Ascending aorta (tissue), 2 donors: ENCODE measurements around the gene MSH5. TPM values are rescaled to one million over a fixed set of nuclear protein-coding genes. Genes with fewer than 3 reads are reported as not detected.
A peak's percentile ranks its signal among the peaks of the same experiment; 100 is the strongest.

Experiments
- DNase-seq, 2 donors: peaks; one replicate each; pipeline ENCODE4 v3.0.0-alpha.2; 2019; ENCODE audit warnings: low spot score in 2 of 2
- H3K27ac ChIP-seq, 2 donors: fragments of 200-600 bp; sonication (generic); one replicate each; pipeline ENCODE4 v1.5.1; 2016 to 2017; ENCODE audit warnings: mild to moderate bottlenecking in 1 of 2
- H3K27me3 ChIP-seq: fragments of 200-600 bp; sonication (generic); one replicate; pipeline ENCODE4 v1.5.1; 2017
- H3K36me3 ChIP-seq, 2 donors: fragments of 200-600 bp; sonication (generic); one replicate each; pipeline ENCODE4 v1.5.1; 2016
- H3K4me1 ChIP-seq, 2 donors: fragments of 200-600 bp; sonication (generic); one replicate each; pipeline ENCODE4 v1.5.1; 2016 to 2017; ENCODE audit warnings: mild to moderate bottlenecking in 1 of 2
- H3K4me3 ChIP-seq, 2 donors: fragments of 200-600 bp; sonication (generic); one replicate each; pipeline ENCODE4 v1.5.1; 2016 to 2017; ENCODE audit warnings: mild to moderate bottlenecking in 1 of 2
- H3K9me3 ChIP-seq, 2 donors: fragments of 200-600 bp; sonication (generic); one replicate each; pipeline ENCODE4 v1.5.1; 2016
- CTCF ChIP-seq, 3 experiments: fragments of 200-600 bp in 2 of 3; fragments of 450-650 bp in 1 of 3; sonication (generic) in 2 of 3; IDR thresholded peaks; one replicate each; pipeline ENCODE4 v1.5.1; 2016 to 2019; ENCODE audit warnings: antibody characterized with exemption in 3 of 3, mild to moderate bottlenecking in 1 of 3, moderate library complexity in 1 of 3
- intact Hi-C: fragments of 100-400 bp; cut with DNase I; formaldehyde crosslinking; loops from one replicate; pipeline ENCODE4 v1.15.1; 2023
- total RNA-seq: library from RNA; depleted of rRNA; stranded (reverse); fragments of >200 nt; gene quantifications from one replicate; pipeline ENCODE4 v1.1.0, GENCODE V29; 2016

MSH5 gene
- total RNA-seq, 1 donor from 2014 or later, result 17.7 TPM

- peak in 1 of 3 experiments; percentile 68 for TF ChIP-seq CTCF (IDR thresholded peaks at IDR 0.05)
- H3K4me3 ChIP-seq, result peak overlapping the region; percentile 69 to 96
- H3K9me3 ChIP-seq, result no peaks in the 10 kb centered on the region
- H3K27me3 ChIP-seq, result no peaks in the 10 kb centered on the region
- intact Hi-C loops, result loop anchor here (1.0 to 2.0 kb wide), 6 partner anchors 10 to 216 kb away; partner anchors contain the start of genes ABHD16A, CSNK2B, LY6G5C and VARS1
- DNase-seq, result peak; percentile 83 to 96
- peak overlapping the region; percentile 95 to 99 for H3K27ac ChIP-seq
- peaks cover 52 to 58% of the 10 kb centered on the region in 2 donors for H3K36me3 ChIP-seq
- H3K4me1 ChIP-seq, result peaks cover 22 to 31% of the 10 kb centered on the region in 2 donors
Observed at GRCh38 chr6:31729515-31729978, 10.3 kb upstream of the MSH5 start.

DNA sequence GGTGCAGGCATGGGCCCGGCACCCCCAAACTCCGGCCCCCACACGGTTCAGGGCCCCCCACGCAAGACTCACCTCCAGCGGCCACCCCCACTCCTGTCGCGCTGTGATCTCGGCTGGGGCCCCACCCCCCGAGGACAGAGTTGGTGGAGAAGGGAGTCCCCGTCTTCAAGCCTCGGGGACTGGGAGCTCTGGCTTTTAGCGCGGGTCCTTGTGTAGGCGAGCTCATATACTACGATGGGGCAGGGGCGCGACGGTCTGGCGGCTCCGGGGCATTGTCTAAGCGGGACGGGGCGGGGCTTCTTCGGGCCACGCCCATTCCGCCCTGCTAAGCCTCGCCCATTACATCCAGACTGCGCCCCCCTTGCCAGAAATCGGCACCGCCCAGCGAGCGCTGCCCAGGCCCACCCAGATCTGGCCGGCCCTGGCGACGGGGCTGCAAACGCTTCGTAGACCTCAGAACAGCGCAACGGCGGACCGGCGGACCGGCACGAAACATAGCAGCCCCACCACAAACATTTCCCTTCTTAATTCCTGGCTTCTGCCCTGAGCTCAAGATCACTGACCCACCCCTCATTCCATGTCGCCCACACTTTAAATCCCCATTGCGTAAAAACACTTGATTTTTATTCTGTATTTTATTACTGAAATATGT, 9.7 kb upstream of the MSH5 start:
- Histone ChIP-seq H3K27ac (peak overlapping the region; percentile 95 to 99), H3K4me3 (peak overlapping the region; percentile 69 to 96), H3K27me3 (no peaks in the 10 kb centered on the region), H3K9me3 (no peaks in the 10 kb centered on the region), H3K4me1 (peaks cover 22 to 32% of the 10 kb centered on the region in 2 donors), H3K36me3 (peaks cover 52 to 58% of the 10 kb centered on the region in 2 donors)
- DNase-seq, result peak; percentile 65 to 94
- intact Hi-C loops, result loop anchor here (1.0 to 10.0 kb wide), 8 partner anchors 9 to 425 kb away; partner anchors contain the start of genes ABHD16A, ATP6V1G2, CSNK2B and LY6G5C
- peak in 1 of 3 experiments; percentile 15 for TF ChIP-seq CTCF (IDR thresholded peaks at IDR 0.05)

DNA sequence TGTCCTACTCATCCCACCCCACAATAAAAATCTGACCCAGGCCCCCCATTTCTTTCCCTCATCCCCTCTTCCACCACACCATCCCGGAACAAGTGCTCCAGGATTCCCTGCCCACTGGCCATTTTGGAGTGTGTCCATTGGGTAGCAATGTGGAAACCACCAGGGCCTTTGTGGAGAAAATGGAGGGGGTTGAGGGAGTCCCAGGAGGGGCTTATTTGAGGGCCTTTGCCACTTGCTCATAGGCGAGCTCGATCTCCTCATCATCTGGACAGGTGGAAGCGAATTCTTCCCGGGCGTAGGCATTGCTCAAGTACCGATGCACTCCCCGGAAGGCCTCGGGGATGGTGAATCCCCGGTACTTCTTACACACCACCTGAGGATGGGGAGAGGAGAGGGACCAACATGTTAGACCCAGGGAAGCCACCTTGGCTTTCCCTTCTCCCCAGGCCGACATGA, 9.1 kb upstream of the MSH5 start:
- no peak for DNase-seq
- no peaks in the 10 kb centered on the region for H3K27me3 ChIP-seq
- H3K9me3 ChIP-seq, result no peaks in the 10 kb centered on the region
- peaks cover 22 to 32% of the 10 kb centered on the region in 2 donors for H3K4me1 ChIP-seq
- peaks cover 52 to 58% of the 10 kb centered on the region in 2 donors for H3K36me3 ChIP-seq
- TF ChIP-seq CTCF (IDR thresholded peaks at IDR 0.05), result no peak
- intact Hi-C loops, result loop anchor here (5.0 to 10.0 kb wide), 2 partner anchors 183 to 424 kb away; partner anchors contain the start of genes ATP6V1G2, NFKBIL1, PPT2 and PRRT1
- peak overlapping the region; percentile 69 to 96 for H3K4me3 ChIP-seq
- H3K27ac ChIP-seq, result peak overlapping the region; percentile 95 to 99

- no peak for DNase-seq
- Histone ChIP-seq H3K9me3 (no peaks in the 10 kb centered on the region), H3K27ac (no peak overlapping the region), H3K4me3 (no peak overlapping the region), H3K36me3 (peaks cover 40 to 44% of the 10 kb centered on the region in 2 donors), H3K27me3 (no peaks in the 10 kb centered on the region), H3K4me1 (peaks cover 26 to 36% of the 10 kb centered on the region in 2 donors)
- intact Hi-C loops, result loop anchor here (5.0 to 10.0 kb wide), 2 partner anchors 185 to 423 kb away; partner anchors contain the start of genes ATP6V1G2, NFKBIL1, PPT2 and PRRT1
- TF ChIP-seq CTCF (IDR thresholded peaks at IDR 0.05), result no peak
Observed at GRCh38 chr6:31732029-31732428, 7.8 kb upstream of the MSH5 start.

DNA sequence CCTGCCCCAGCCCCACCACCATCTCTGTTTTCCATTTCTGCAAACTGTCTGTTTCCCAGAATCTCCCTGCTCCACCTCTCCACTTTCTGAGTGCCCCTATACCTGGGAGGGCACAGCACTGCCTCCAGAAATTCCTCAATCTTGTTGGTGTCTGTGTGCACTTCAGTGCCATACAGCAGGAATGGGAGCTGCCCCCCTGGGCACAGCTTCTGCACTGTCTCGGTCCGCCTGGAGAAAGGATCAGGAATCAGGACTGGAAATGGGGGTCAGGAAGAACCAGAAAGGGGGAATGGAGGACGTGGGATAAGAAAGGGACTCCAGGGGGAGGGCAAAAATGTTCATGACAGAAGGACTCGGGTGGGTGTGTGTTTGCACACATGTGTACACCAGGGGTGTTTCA, 6.1 kb upstream of the MSH5 start:
- H3K9me3 ChIP-seq, result no peaks in the 10 kb centered on the region
- intact Hi-C loops, result loop anchor here (2.0 to 10.0 kb wide), 3 partner anchors 93 to 421 kb away; partner anchors contain the start of genes ATP6V1G2, HSPA1B, NFKBIL1 and PPT2
- peaks cover 20 to 29% of the 10 kb centered on the region in 2 donors for H3K4me1 ChIP-seq
- no peaks in the 10 kb centered on the region for H3K27me3 ChIP-seq
- peak overlapping the region; percentile 91 to 94 for H3K27ac ChIP-seq
- TF ChIP-seq CTCF (IDR thresholded peaks at IDR 0.05), result no peak
- H3K36me3 ChIP-seq, result peaks cover 33 to 37% of the 10 kb centered on the region in 2 donors
- DNase-seq, result no peak
- peak overlapping the region; percentile 67 to 75 for H3K4me3 ChIP-seq
